CD14-positive monocyte (primary cell): ENCODE measurements around the gene MGAT4A. TPM values are rescaled to one million over a fixed set of nuclear protein-coding genes. Genes with fewer than 3 reads are reported as not detected.

Experiments used
- DNase-seq, 3 donors: peaks; one replicate each; pipeline ENCODE4 v3.0.0-alpha.2; 2011 to 2022
- H2AFZ ChIP-seq: 2 replicates; pipeline ENCODE4 v1.6.0; 2012; ENCODE audit warnings: mild to moderate bottlenecking, low read depth, low read length, inconsistent platforms; ENCODE audit not compliant: insufficient read depth, poor library complexity, severe bottlenecking
- H3K27ac ChIP-seq, 2 donors: 1 replicate in 1 of 2; 2 replicates in 1 of 2; pipeline ENCODE4 v1.5.1; 2012 to 2013; ENCODE audit warnings: low read length in 2 of 2, control low read depth in 1 of 2, inconsistent platforms in 1 of 2, low read depth in 1 of 2, mild to moderate bottlenecking in 1 of 2
- H3K27me3 ChIP-seq, 2 donors: one replicate each; pipeline versions ENCODE4 v1.6.0 to v1.6.1; 2011 to 2013; ENCODE audit warnings: low read length in 2 of 2; ENCODE audit not compliant: control insufficient read depth in 2 of 2, insufficient read depth in 2 of 2
- H3K36me3 ChIP-seq, 2 donors: replicated peaks in 1 of 2; 1 replicate in 1 of 2; 2 replicates in 1 of 2; pipeline versions ENCODE4 v1.5.1 to v1.6.1; 2012 to 2013; ENCODE audit warnings: low read length in 2 of 2, control low read depth in 1 of 2, inconsistent platforms in 1 of 2, mild to moderate bottlenecking in 1 of 2; ENCODE audit not compliant: insufficient read depth in 2 of 2, control insufficient read depth in 1 of 2
- H3K4me1 ChIP-seq, 2 donors: 1 replicate in 1 of 2; 2 replicates in 1 of 2; pipeline versions ENCODE4 v1.5.1 to v1.6.1; 2012 to 2013; ENCODE audit warnings: low read length in 2 of 2, control low read depth in 1 of 2, inconsistent platforms in 1 of 2, mild to moderate bottlenecking in 1 of 2, moderate library complexity in 1 of 2; ENCODE audit not compliant: insufficient read depth in 2 of 2, control insufficient read depth in 1 of 2
- H3K4me2 ChIP-seq: replicated peaks from 2 replicates; pipeline ENCODE3; 2012; ENCODE audit warnings: low read length, moderate library complexity, mild to moderate bottlenecking; ENCODE audit not compliant: poor library complexity, severe bottlenecking; ENCODE audit errors: extremely low read depth
- H3K4me3 ChIP-seq, 3 experiments: fragments of 200-600 bp in 1 of 3; sonication (generic) in 1 of 3; replicated peaks in 1 of 3; 1 replicate in 2 of 3; 2 replicates in 1 of 3; pipeline ENCODE4 v1.5.1; 2011 to 2013; ENCODE audit warnings: low read length in 3 of 3, mild to moderate bottlenecking in 3 of 3, control low read depth in 2 of 3, low read depth in 2 of 3, inconsistent platforms in 1 of 3, moderate library complexity in 1 of 3
- H3K79me2 ChIP-seq: 2 replicates; pipeline ENCODE4 v1.6.0; 2012; ENCODE audit warnings: mild to moderate bottlenecking, control low read depth, inconsistent platforms, low read length, moderate library complexity; ENCODE audit not compliant: insufficient read depth
- H3K9ac ChIP-seq: 2 replicates; pipeline ENCODE4 v1.6.0; 2017; ENCODE audit warnings: low read length, mild to moderate bottlenecking; ENCODE audit not compliant: insufficient read depth, poor library complexity, severe bottlenecking
- H3K9me3 ChIP-seq, 2 donors: replicated peaks in 1 of 2; 1 replicate in 1 of 2; 2 replicates in 1 of 2; pipeline versions ENCODE4 v1.5.1 to v1.6.1; 2012 to 2013; ENCODE audit warnings: low read length in 2 of 2, control low read depth in 1 of 2; ENCODE audit not compliant: control insufficient read depth in 1 of 2, insufficient read depth in 1 of 2
- H4K20me1 ChIP-seq: 2 replicates; pipeline ENCODE4 v1.6.0; 2012; ENCODE audit warnings: mild to moderate bottlenecking, low read length, control low read depth, moderate library complexity; ENCODE audit not compliant: insufficient read depth
- H3K27ac Mint-ChIP-seq, 7 donors: one replicate each; pipeline ENCODE4 v1.8.0; 2020; ENCODE audit warnings: mild to moderate bottlenecking in 7 of 7, mixed read lengths in 7 of 7, moderate library complexity in 6 of 7, inconsistent platforms in 2 of 7
- H3K27me3 Mint-ChIP-seq, 3 donors: one replicate each; pipeline ENCODE4 v1.8.0; 2021 to 2022; ENCODE audit warnings: low read depth in 3 of 3, mild to moderate bottlenecking in 3 of 3, mixed read lengths in 3 of 3, moderate library complexity in 3 of 3, inconsistent platforms in 1 of 3
- H3K36me3 Mint-ChIP-seq, 2 donors: one replicate each; pipeline ENCODE4 v1.8.0; 2020; ENCODE audit warnings: mixed read lengths in 2 of 2, inconsistent platforms in 1 of 2, mild to moderate bottlenecking in 1 of 2
- H3K4me1 Mint-ChIP-seq: one replicate; pipeline ENCODE4 v1.8.0; 2020; ENCODE audit warnings: mild to moderate bottlenecking, mixed read lengths
- H3K4me3 Mint-ChIP-seq, 2 donors: one replicate each; pipeline ENCODE4 v1.8.0; 2020; ENCODE audit warnings: mild to moderate bottlenecking in 2 of 2, mixed read lengths in 2 of 2, moderate library complexity in 1 of 2
- H3K9me3 Mint-ChIP-seq, 7 donors: one replicate each; pipeline ENCODE4 v1.8.0; 2020 to 2022; ENCODE audit warnings: mixed read lengths in 7 of 7, mild to moderate bottlenecking in 6 of 7, moderate library complexity in 6 of 7, inconsistent platforms in 2 of 7
- CTCF ChIP-seq: fragments of 200-600 bp; IDR thresholded peaks from one replicate; pipeline ENCODE4 v1.8.0; 2022; ENCODE audit warnings: antibody characterized with exemption, mild to moderate bottlenecking
- WGBS: methylation state at CpG from one replicate; pipeline ENCODE4 v1.1.5; 2013; ENCODE audit warnings: missing lambda C conversion rate; ENCODE audit not compliant: insufficient coverage; 5-methylcytosine and 5-hydroxymethylcytosine counted together
- intact Hi-C, 2 donors: fragments of 100-400 bp; cut with micrococcal nuclease; formaldehyde crosslinking; loops; one replicate each; pipeline versions ENCODE4 v1.15.0 to v1.15.1; 2023
- polyA plus RNA-seq, 3 donors: library from polyadenylated mRNA; depleted of rRNA in 1 of 3; unstranded in 2 of 3; stranded (reverse) in 1 of 3; fragments of 300-500 nt in 2 of 3; fragments of >200 nt in 1 of 3; fragmentation: Illumina TruSeq in 2 of 3; gene quantifications; 1 replicate in 2 of 3; 2 replicates in 1 of 3; pipeline ENCODE4 v1.2.3, GENCODE V29; 2012 to 2021

MGAT4A gene
- polyA plus RNA-seq, 3 donors = 24.3 to 35.9 (median 35.1) TPM

- Mint-ChIP-seq H3K4me1 (peaks cover 34% of the 10 kb centered on the region), H3K4me3 (no peak overlapping the region), H3K36me3 (no peaks in the 10 kb centered on the region), H3K27me3 (peaks cover 0 to 5% (median 4%) of the 10 kb centered on the region in 3 donors), H3K9me3 (peaks cover 0 to 3% (median 0%) of the 10 kb centered on the region in 7 donors), H3K27ac (peak overlapping the region in 2 of 7 donors; percentile 35 to 63)
- TF ChIP-seq CTCF = no peak
- H3K4me2 ChIP-seq = no peak overlapping the region
- H3K27ac ChIP-seq = no peak overlapping the region
- no peak overlapping the region for H3K9ac ChIP-seq
- H3K4me1 ChIP-seq = peaks cover 29 to 30% of the 10 kb centered on the region in 2 donors
- no CpG with 5 or more reads among the region's 5 CpGs for WGBS
- H4K20me1 ChIP-seq = no peaks in the 10 kb centered on the region
- no peak overlapping the region for H2AFZ ChIP-seq
- H3K9me3 ChIP-seq = no peaks in the 10 kb centered on the region
- intact Hi-C loops = no loop called here
- no peaks in the 10 kb centered on the region for H3K27me3 ChIP-seq
- H3K79me2 ChIP-seq = no peaks in the 10 kb centered on the region
- DNase-seq = no peak
- H3K4me3 ChIP-seq = no peak overlapping the region
- H3K36me3 ChIP-seq = no peaks in the 10 kb centered on the region
These were observed 13.7 kb upstream of the MGAT4A start for GRCh38 chr2:98744595-98744994.

GRCh38 chr2:98743835-98744234 is 12.9 kb upstream of the MGAT4A start:
- Mint-ChIP-seq H3K36me3 (no peaks in the 10 kb centered on the region), H3K4me3 (no peak overlapping the region), H3K4me1 (peaks cover 26% of the 10 kb centered on the region), H3K27ac (no peak overlapping the region), H3K27me3 (peaks cover 0 to 5% (median 4%) of the 10 kb centered on the region in 3 donors), H3K9me3 (peaks cover 0 to 3% (median 0%) of the 10 kb centered on the region in 7 donors)
- Histone ChIP-seq H3K27me3 (no peaks in the 10 kb centered on the region), H3K9ac (no peak overlapping the region), H3K4me2 (no peak overlapping the region), H3K27ac (no peak overlapping the region), H3K4me1 (peaks cover 21 to 23% of the 10 kb centered on the region in 2 donors), H3K79me2 (no peaks in the 10 kb centered on the region), H3K36me3 (no peaks in the 10 kb centered on the region), H2AFZ (no peak overlapping the region), H4K20me1 (no peaks in the 10 kb centered on the region), H3K4me3 (no peak overlapping the region), H3K9me3 (no peaks in the 10 kb centered on the region)
- intact Hi-C loops = no loop called here
- TF ChIP-seq CTCF = no peak
- 100% methylated on average over 1 of the region's 1 CpG for WGBS
- DNase-seq = no peak
